Left kidney (tissue), 2 donors: ENCODE results near the gene KLHL1. TPM values are rescaled to one million over a fixed set of nuclear protein-coding genes. Genes with fewer than 3 reads are reported as not detected.

Experiments used
- DNase-seq: peaks from one replicate; pipeline ENCODE4 v3.0.0-alpha.2; 2013
- polyA plus RNA-seq: library from polyadenylated mRNA; unstranded; fragments of 120-200 nt; gene quantifications from one replicate; pipeline ENCODE4 v1.2.1, GENCODE V29; 2013; ENCODE audit not compliant: insufficient read length

Gene KLHL1
- polyA plus RNA-seq, 1 donor, result 0.55 TPM

DNA sequence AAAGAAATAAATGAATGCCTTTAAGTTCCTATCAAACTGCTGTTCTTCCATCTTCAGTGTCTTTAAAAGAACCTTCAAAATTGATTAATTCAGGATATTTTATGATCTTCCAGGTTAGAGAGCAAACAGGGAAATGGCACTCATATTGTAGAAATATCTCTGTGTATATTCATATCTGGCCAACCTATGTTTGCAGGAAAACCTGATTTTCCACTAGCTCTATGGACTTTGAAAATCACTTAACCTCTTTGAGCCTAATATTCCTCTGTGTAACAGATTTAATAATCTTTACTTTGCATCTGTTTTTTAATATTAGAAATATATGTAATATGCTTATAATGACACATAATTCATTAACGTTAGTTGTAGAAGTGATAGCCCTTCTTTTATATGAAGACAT is 228.3 kb downstream of the KLHL1 start:
- no peak for DNase-seq

DNA sequence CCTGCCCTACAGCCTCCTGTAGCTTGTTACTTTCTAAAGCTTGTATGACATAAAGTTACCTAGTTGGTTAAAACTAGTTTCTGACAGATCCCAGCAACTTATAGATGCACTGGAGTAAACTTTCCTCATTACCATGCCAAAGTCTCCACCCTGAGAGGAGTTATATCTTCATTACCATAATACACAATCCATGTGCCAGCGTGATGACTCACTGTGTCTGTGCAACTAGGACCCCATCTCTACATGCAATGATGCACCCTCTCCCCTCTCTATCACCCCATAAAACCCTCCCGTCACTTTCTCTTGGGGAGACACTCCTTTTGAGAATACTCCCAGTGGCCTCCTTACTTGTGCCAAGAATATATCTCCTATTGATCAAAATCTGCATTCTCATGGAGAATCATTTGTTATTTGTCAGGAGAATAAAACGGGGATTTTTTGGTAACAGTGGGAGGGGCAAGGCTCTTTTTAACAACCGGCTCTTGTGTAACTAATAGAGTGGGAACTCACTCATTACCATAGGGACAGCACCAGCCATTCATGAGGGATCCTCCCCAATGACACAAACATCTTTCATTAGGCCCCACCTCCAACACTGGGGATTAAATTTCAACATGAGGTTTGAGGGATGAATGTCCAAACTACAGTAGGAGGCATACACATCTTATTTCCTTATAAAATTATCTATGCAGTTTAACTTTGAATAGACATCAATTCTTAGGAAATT is 235.8 kb downstream of the KLHL1 start:
- DNase-seq, result no peak

DNA sequence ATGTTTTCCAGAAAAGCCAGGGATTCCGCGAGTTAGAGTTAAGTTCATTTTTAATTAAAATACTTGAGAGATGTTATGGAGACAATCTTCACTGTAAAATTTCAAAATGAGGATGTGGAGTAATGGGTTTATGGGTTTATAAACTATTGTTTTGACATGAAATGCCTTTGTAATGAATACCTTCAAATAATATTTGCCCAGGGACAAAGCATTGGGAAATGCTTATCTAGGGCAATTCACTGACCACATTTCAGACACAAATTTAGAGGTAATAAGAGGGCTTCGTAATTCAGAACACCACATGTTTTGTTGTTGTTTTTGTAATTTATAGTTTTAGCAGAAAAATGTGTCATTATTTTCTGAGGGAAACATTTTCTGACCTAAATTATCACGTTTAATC is 241.7 kb downstream of the KLHL1 start:
- DNase-seq, result no peak

DNA sequence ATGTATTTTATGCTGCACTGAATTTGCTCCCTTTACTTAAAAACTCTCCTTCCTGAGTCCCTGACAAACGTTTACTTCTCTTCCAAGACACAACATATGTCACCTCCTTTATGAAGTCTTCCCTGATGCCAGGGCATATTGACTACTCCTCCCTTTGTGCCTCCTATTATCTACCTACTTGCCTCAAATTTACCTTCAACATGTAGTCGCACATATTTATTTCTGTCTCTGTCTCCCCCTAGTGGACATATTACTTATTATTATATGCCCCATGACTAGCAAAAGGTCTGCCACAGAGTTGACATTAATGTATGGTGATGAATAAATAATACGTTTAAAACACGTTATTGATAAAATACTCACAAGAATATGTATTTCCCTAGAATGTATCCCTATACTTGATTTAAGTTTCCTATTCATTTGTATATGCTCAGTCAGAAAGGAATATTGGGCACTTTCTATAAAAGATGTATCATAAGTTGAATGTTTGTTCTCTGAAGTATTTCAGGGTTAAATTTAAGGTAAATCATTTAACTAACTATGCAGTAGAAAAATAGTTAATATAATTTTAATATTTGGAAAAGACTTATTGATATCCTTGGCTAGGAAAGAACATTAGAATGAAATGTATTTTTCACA is 250.9 kb downstream of the KLHL1 start:
- DNase-seq, result peak; percentile 43

DNA sequence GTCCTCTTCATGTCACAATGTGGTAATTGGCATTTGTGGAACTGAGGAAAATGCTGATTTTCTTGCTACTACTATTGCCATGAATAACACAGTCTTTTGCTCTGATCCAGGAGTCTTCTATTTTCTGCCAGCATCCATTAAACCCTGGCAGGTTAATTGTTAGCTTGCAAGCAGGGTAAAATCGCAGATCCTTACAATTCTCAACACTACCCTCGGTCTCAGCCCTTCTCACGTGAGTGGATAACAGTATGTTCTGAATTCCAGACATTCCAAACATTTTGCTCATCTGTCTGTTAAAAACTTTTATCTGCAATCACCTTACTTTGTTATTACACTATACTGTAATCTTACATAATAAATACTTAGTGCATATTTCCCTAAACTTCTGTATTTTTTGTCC is 251.9 kb downstream of the KLHL1 start:
- DNase-seq, result peak; percentile 13

DNA sequence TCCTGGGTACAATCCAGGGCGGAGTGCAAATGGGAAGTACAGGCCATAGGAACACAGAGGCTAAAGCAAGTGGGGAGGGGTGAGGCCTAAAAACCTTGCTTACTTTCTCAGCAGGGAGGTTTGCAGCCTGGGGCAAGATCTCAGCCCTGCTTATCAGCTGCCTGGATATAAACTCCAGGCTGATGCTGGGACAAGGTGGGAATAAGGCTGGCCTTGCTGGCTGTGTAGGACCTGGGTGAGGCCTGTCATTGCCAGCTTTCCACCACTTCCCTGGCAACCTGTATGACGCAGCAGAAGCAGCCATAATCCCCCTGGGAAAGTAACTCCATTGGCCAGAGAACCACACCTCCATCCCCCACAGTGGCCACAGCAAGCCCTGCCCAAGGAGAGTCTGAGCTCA is 279.7 kb downstream of the KLHL1 start:
- no peak for DNase-seq

DNA sequence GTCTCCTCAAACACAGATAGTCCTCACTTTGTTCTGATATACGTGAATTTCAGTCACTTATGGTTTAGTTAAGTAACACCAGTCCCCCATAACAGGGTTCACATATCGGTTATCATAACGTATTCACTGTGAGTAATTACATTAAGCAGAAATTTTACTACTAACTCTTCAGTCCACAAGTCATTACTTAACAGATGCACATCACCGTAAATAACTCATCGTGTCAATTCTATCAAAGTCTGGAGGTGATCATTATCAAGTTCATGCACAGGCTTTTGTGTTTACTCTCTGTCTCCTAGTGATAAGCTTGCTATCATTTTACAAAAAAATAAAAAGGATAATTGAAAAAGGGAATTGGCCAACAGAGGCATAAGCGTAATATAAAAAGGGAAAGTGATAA is 288.1 kb downstream of the KLHL1 start:
- DNase-seq, result no peak

DNA sequence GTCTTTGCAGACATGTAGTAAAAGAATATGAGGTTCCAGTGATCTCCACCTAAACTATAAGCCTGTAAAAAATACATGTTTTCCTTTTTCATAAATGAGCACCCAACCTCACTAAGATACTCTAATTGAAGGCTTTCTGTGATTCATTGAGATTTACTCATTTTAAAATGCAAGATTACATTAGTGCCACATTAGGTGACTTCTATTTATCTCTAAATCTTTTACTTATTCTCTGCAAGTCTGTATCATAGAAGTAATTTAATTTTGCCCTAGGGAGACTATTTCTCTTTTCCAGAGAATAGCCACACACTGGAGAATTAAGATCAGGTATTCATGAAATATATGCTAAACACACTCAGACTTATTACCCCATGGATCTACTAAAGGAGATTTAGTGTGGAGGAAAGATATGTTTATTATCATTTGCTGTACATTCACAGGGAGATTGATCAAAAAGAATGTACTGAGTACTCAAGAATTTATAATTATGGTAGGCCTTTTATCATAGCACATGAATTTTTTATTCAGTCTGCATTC is 290.9 kb downstream of the KLHL1 start:
- no peak for DNase-seq

DNA sequence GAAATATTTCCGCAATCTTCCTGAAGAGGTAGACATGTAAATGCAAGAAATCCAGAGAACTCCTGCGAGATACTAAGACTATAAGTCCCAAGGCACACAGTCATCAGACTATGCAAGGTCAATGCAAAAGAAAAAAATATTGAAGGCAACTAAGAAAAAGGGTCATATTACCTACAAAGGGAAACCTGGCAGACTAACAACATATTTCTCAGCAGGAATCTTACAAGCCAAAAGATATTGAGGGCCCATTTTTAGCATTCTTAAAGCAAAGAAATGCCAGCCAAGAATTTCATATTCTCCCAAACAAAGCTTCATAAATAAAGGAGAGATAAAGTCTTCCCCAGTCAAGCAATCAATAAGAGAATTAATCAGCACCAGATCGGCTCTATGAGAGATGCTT is 299.1 kb downstream of the KLHL1 start:
- DNase-seq, result no peak

DNA sequence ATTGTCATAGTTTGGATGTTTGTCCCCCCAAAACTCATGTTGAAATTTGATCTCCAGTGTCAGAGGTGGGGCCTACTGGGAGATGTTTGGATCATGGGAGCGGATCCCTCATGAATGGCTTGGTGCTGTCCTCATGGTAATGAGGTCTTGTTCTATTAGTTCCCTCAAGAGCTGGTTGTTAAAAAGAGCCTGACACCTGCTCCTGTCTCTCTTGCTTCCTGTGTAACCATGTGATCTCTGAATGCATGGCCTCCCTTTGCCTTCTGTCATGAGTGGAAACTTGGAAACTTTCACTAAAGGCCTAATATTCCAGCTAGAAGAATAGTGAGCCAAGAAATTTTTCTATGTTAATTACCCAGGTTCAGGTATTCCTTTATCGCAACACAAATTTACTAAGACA is 312.0 kb downstream of the KLHL1 start:
- no peak for DNase-seq

DNA sequence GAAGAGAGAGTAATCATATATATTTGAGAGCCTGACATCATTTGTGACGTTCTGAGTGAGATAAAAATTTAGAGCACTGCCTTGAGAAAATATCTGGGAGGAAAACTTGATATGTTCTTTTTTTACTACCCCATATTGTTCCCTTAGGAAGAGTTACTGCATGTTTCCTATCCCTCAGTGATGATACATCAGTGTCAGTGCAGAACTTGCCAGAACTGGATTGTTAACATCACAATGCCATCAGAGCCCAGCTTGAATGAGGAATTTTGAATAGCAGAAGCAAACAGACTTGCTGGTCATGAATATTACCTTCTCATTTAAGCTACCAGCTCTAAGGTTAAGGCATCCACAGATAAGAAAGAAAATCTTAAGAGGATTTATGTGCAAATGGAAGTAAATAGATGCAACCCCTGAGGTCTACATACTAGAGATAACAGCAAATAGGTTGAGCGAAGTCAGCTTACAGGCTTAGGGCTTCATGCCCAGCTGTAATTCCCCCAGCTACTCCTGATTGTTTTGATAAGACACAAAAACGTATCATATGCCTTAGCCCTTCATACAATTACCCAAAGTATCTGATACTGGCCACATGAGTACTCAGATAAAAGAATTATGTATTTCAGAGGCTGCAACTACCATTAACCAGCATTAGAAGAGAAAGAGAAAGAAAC is 314.3 kb downstream of the KLHL1 start:
- DNase-seq, result no peak

DNA sequence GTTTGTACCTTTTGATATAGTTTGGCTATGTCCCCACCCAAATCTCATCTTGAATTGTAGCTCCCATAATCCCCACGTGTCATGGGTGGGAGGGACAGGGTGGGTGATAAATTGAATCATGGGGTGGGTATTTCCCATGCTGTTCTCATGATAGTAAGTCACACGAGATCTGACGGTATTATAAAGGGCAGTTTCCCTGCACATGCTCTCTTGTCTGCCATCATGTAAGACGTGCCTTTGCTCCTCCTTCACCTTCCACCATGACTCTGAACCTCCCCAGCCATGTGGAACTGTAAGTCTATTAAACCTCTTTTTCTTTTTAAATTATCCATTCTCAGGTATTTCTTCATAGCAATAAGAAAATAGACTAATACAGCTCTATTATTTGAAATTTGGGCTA is 331.3 kb downstream of the KLHL1 start:
- no peak for DNase-seq

DNA sequence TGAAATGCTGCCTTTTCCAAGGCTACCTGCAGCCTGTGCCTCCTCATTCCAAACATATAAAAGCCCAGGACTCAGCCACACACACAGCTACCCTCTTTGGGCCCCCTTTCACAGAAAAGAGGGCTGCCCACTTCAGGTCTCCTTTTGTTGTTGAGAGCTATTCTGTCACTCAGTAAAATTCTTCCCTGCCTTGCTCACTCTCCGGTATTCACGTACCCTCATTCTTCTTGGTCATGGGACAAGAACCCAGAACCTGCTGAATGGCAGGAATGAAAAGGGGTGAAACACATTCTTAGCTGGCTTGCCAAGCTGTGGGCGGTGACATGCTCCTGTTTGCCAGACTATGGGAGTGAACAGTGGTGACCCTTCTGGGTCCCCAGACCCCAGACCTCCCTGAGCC is 338.6 kb downstream of the KLHL1 start:
- no peak for DNase-seq

DNA sequence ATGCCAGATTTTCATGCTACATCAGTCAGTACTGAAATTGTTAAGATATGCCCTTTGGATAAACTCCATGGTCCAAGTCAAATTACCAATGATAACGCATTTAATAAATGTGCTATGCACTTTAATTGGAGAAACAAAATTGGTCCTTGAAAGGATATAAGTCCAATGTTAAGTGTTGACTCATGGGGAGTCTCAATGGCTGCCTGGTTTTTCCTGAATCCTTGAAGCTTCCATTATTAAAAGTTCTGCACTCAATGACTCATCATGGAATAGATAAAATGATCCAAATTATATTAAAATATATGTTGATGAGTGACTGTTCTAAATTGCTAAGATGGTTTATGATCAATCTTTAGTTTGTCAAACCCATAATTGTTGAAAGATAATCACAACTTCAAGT is 346.7 kb downstream of the KLHL1 start:
- no peak for DNase-seq

DNA sequence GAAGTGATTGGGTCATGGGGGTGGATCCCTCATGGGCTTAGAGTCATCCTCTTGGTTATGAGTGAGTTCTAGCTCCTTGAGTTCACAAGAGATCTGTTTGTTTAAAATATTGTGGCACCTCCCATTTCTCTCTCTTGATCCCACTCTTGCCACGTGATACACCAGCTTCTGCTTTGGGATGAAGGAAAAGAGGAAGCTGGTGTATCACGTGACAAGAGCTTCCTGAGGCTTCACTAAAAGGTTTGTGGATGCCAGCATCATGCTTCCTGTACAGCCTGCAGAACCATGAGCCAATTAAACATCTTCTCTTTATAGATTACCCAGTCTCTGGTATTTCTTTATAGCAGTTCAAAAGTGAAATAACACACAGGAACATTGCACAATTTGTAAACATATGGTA is 353.2 kb downstream of the KLHL1 start:
- DNase-seq, result no peak

DNA sequence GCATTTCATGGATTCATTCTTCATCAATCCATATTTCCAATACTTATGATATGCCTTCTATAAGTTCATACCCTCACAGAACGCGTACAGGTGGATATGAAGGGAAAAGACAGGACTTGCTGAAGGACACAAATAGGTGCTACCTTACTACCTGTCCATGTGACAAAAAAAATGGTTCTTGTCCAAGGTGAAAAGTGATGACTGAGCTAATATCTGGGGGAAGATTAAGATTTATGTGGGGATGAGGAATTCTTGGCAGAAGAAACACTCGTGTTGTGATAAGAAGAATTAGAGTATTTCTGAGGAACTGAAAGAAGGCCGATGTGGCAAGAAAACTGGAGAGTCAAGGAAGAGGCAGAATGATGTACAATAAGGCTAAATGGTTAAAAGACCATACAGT is 357.0 kb downstream of the KLHL1 start:
- no peak for DNase-seq

DNA sequence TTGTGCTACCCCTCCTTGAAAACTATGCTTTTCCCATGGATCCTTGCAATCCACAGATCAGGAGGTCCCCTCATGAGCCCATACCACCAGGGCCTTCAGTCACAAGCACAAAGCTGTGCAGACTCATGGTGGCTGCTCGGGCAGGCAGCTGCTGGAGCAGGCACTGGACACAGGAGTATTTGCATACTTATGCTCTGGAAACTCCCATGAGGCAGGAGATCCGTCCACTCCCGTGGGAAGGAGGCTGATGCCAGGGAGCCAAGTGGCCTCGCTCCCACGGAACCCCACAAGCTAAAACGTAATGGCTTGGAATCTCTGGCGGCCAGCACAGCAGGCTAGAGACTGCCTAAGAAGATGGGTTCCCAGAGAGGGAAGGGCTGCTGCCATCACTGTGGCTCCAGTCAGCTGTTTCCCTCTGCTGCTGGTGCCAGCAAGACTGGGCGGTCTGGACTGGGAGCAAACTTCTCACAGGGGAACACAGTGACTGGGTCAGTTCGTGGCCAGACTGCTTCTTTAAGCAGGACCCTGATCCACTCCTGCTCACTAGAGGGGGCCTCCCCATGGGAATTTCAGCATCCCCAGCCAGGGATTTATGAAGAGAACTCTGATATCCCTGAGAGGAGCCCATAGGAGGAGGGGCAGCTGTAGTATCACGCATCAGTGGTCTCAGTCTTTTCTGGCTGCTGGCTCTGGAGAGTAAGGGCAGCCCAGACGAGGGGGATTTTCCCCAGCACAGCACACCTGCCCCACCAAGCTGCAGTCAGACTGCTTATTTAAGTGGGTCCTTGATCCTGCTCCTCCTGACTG is 370.9 kb downstream of the KLHL1 start:
- DNase-seq, result no peak

DNA sequence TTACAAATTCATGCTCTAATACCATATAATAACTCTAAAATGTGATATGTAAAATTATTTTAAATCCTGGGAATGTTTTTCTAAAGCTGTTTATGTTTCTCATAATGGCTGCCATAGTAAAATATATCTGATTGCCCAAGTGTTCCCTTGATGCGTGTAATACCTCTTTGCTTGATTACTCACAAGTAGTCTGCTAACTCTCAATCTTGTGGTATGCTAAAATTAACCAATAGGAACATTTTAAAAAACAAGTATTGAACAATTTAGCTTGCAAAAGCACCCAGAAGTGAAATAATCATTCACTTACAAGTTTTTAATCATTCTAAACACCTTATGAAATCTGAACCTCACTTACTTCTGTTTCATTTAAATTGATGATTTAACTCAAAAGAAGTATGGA is 386.6 kb downstream of the KLHL1 start:
- DNase-seq, result no peak

DNA sequence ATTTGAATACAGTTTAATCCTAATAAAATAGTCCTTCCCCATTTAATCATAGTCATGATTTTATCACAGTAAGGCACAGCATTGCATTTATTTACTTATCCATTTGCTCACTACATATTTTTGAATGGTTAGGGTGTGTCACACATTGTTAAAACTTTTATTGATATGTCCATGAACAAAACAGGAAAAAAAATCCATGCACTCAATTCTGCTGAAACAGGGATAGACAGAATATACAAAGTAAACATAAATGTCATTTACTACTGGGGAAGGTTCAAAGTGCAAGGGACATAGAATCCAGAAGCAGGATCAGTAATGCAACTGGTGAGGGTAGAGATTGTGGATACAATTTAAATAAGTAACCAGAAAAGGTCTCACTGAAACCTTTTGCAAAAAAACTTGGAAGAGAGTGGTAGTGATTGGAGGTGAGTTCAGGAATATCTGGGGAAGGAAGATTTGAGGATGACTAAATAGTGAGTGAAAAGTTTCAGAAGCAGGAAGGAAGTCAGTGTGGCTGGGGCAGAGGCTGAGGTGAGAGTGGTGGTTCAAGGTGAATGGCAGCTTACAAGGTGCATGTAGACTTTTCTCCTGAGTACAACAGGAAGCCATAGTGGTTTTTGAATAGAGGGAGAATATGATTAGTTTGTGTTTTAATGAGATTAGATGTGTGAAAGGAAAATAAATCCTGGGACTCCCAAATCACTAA is 387.8 kb downstream of the KLHL1 start:
- no peak for DNase-seq

DNA sequence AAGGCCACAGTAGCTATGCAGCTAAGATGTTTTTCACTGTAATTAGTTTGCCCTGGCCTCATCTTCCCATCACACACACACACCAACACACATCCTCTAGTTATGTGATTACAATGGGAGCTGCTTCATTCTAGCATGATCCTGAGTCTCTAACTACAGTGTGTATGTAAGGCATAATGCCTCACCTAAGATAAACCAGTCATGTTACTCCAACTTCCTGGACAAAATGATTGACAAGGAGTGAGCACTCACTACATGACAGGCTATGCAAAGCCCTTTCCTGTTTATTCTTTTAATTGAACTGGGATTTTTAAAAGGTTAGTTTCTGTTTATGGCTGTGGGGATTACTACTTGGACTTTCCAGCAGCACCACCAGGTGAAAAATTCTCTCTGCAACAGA is 401.4 kb downstream of the KLHL1 start:
- no peak for DNase-seq

DNA sequence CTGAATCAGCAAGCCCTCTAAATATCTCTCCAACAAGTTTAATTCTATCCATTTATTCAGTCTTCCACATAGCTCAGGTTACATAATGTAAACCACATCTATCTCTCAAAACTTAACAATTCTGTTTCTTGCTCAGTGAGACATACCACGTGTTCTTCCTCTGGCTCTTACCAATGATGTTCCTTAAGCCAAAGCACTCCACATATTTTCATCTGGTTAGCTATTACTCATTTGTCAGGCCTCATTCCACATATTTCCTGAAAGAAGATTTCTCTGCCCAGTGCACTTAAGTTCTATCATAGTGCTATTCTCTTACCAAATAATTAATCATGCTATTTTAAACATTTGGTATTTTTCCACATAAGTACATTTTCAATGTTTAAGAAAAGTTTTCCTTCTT is 403.9 kb downstream of the KLHL1 start:
- DNase-seq, result no peak

DNA sequence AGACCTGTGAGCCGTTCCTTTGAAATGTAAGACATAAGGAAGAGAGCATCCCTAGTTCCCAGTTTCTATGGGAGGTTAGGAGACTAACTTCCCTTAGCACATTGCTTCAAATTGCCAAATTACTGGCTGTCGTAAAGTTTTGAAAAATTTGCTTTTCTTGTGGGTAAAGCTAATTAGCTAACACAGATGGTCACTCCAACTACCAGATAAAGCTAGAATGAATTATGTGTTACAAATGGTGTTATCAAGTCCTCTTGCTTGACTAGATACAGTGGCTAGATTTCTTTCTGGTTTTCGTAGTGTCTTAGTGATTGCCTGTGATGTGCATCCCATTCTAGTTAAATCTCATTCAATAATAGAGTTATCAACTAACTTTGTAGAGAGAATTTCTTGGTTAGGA is 417.3 kb downstream of the KLHL1 start:
- DNase-seq, result no peak
